Nephron (organoid): ENCODE results near the gene CNPY1.

Experiments
- H3K27ac Mint-ChIP-seq, 3 experiments: 2 replicates each; pipeline ENCODE4 v1.8.0; 2020; ENCODE audit warnings: mixed read lengths in 3 of 3, mild to moderate bottlenecking in 2 of 3, moderate library complexity in 1 of 3
- H3K27me3 Mint-ChIP-seq: 2 replicates; pipeline ENCODE4 v1.8.0; 2021; ENCODE audit warnings: low read depth, mild to moderate bottlenecking, moderate library complexity, mixed read lengths
- H3K36me3 Mint-ChIP-seq: 2 replicates; pipeline ENCODE4 v1.8.0; 2020; ENCODE audit warnings: low read depth, mixed read lengths
- H3K4me1 Mint-ChIP-seq: 2 replicates; pipeline ENCODE4 v1.8.0; 2020; ENCODE audit warnings: mixed read lengths
- H3K4me3 Mint-ChIP-seq, 3 experiments: 2 replicates each; pipeline ENCODE4 v1.8.0; 2020; ENCODE audit warnings: mild to moderate bottlenecking in 3 of 3, mixed read lengths in 3 of 3, moderate library complexity in 2 of 3
- H3K9me3 Mint-ChIP-seq: 2 replicates; pipeline ENCODE4 v1.8.0; 2020; ENCODE audit warnings: mixed read lengths
- CTCF ChIP-seq, 3 experiments: fragments of 200-600 bp; sonication (generic); IDR thresholded peaks; one replicate each; pipeline ENCODE4 v1.5.0; 2021; ENCODE audit warnings: antibody characterized with exemption in 3 of 3; ENCODE audit not compliant: unreplicated experiment in 3 of 3

The CNPY1 gene

GRCh38 chr7:155455776-155456737, 90.3 kb downstream of the CNPY1 start:
- Mint-ChIP-seq H3K27me3 (peaks cover 93% of the 10 kb centered on the region), H3K4me3 (peak overlapping the region; percentile 57 to 85 (median 63)), H3K36me3 (no peaks in the 10 kb centered on the region), H3K4me1 (peaks cover 33% of the 10 kb centered on the region), H3K9me3 (peaks cover 5% of the 10 kb centered on the region), H3K27ac (no peak overlapping the region)
- no peak for TF ChIP-seq CTCF (IDR thresholded peaks at IDR 0.05; ENCODE audit: unreplicated experiment in 3 of 3)

GRCh38 chr7:155455132-155455693, 91.1 kb downstream of the CNPY1 start:
- peaks cover 93% of the 10 kb centered on the region for H3K27me3 Mint-ChIP-seq
- peaks cover 36% of the 10 kb centered on the region for H3K4me1 Mint-ChIP-seq
- no peaks in the 10 kb centered on the region for H3K36me3 Mint-ChIP-seq
- H3K4me3 Mint-ChIP-seq, result peak overlapping the region in 2 of 3 experiments; percentile 29 to 39
- peaks cover 5% of the 10 kb centered on the region for H3K9me3 Mint-ChIP-seq
- no peak overlapping the region for H3K27ac Mint-ChIP-seq
- no peak for TF ChIP-seq CTCF (IDR thresholded peaks at IDR 0.05; ENCODE audit: unreplicated experiment in 3 of 3)

GRCh38 chr7:155454183-155455112, 91.9 kb downstream of the CNPY1 start:
- peak overlapping the region; percentile 51 to 65 (median 62) for H3K4me3 Mint-ChIP-seq
- peaks cover 31% of the 10 kb centered on the region for H3K4me1 Mint-ChIP-seq
- no peaks in the 10 kb centered on the region for H3K36me3 Mint-ChIP-seq

GRCh38 chr7:155453296-155454182, 92.8 kb downstream of the CNPY1 start:
- Mint-ChIP-seq H3K4me1 (peaks cover 28% of the 10 kb centered on the region), H3K36me3 (no peaks in the 10 kb centered on the region), H3K9me3 (peaks cover 5% of the 10 kb centered on the region), H3K27ac (no peak overlapping the region), H3K4me3 (no peak overlapping the region), H3K27me3 (peaks cover 96% of the 10 kb centered on the region)
- TF ChIP-seq CTCF (IDR thresholded peaks at IDR 0.05; ENCODE audit: unreplicated experiment in 3 of 3), result no peak

More at GRCh38 chr7:155454183-155455112, 91.9 kb downstream of the CNPY1 start:
- peaks cover 93% of the 10 kb centered on the region for H3K27me3 Mint-ChIP-seq
- H3K9me3 Mint-ChIP-seq, result peaks cover 5% of the 10 kb centered on the region
- TF ChIP-seq CTCF (IDR thresholded peaks at IDR 0.05; ENCODE audit: unreplicated experiment in 3 of 3), result no peak
- no peak overlapping the region for H3K27ac Mint-ChIP-seq
